ENCODE measurements around the gene FAT1. TPM values are rescaled to one million over a fixed set of nuclear protein-coding genes. Genes with fewer than 3 reads are reported as not detected.

The FAT1 gene
- total RNA-seq, 4 donors from 2014 or later, result 51.3 to 114 (median 72.2) TPM

GRCh38 chr4:186630128-186630527, 93.5 kb downstream of the FAT1 start:
- WGBS, 2 donors, result 94 to 97% methylated on average over 6 of the region's 6 CpGs
- H3K4me3 ChIP-seq (ENCODE audit: low read depth, poor library complexity, severe bottlenecking), result no peak overlapping the region
- DNase-seq (ENCODE audit: low spot score in 2 of 2), result no peak
- TF ChIP-seq POLR2A (IDR thresholded peaks at IDR 0.05), result no peak
- no peak for TF ChIP-seq CTCF (IDR thresholded peaks at IDR 0.05)
- intact Hi-C loops (cut with DNase I; ENCODE audit: low total_unique reads), result no loop called here

GRCh38 chr4:186628058-186628711, 95.5 kb downstream of the FAT1 start:
- 85 to 87% methylated on average over 21 of the region's 21 CpGs for whole genome bisulfite sequencing, 2 donors
- no peak overlapping the region for H3K4me3 ChIP-seq (ENCODE audit: low read depth, poor library complexity, severe bottlenecking)
- intact Hi-C loops (cut with DNase I; ENCODE audit: low total_unique reads), result no loop called here
- TF ChIP-seq POLR2A (IDR thresholded peaks at IDR 0.05) (no peak), CTCF (IDR thresholded peaks at IDR 0.05) (no peak)
- DNase-seq (ENCODE audit: low spot score in 2 of 2), result no peak

- no peak for DNase-seq (ENCODE audit: low spot score in 2 of 2)
- no peak overlapping the region for H3K4me3 ChIP-seq (ENCODE audit: low read depth, poor library complexity, severe bottlenecking)
- intact Hi-C loops (cut with DNase I; ENCODE audit: low total_unique reads), result no loop called here
- WGBS, 2 donors, result 78% methylated on average over 10 of the region's 10 CpGs
- TF ChIP-seq POLR2A (IDR thresholded peaks at IDR 0.05) (no peak), CTCF (IDR thresholded peaks at IDR 0.05) (no peak)
These were observed 96.3 kb downstream of the FAT1 start for GRCh38 chr4:186627226-186627865.

- TF ChIP-seq CTCF (IDR thresholded peaks at IDR 0.05), result no peak
- no peak for DNase-seq (ENCODE audit: low spot score in 2 of 2)
- WGBS, 2 donors, result 76 to 81% methylated on average over 1 of the region's 1 CpG
- no peak overlapping the region for H3K4me3 ChIP-seq (ENCODE audit: low read depth, poor library complexity, severe bottlenecking)
- intact Hi-C loops (cut with DNase I; ENCODE audit: low total_unique reads), result no loop called here
These were observed 98.7 kb downstream of the FAT1 start for GRCh38 chr4:186624951-186625350.

GRCh38 chr4:186623546-186623945, 100.1 kb downstream of the FAT1 start:
- 91 to 93% methylated on average over 5 of the region's 5 CpGs for WGBS, 2 donors
- DNase-seq (ENCODE audit: low spot score in 2 of 2), result no peak
- H3K4me3 ChIP-seq (ENCODE audit: low read depth, poor library complexity, severe bottlenecking), result no peak overlapping the region
- TF ChIP-seq POLR2A (IDR thresholded peaks at IDR 0.05) (no peak), CTCF (IDR thresholded peaks at IDR 0.05) (no peak)
- intact Hi-C loops (cut with DNase I; ENCODE audit: low total_unique reads), result no loop called here

Measured in lower leg skin (tissue), 4 donors.